Kidney (tissue), 14 donors: ENCODE data around the gene CCSER1. TPM values are rescaled to one million over a fixed set of nuclear protein-coding genes. Genes with fewer than 3 reads are reported as not detected.

Experiments
- DNase-seq, 5 donors: peaks; one replicate each; pipeline ENCODE4 v3.0.0-alpha.2; 2013 to 2020
- FAIRE-seq: peaks from 2 replicates; lab custom pipeline; 2012; peaks lifted over from hg19 to GRCh38; lab: Jason Lieb, UNC
- H3K27ac ChIP-seq, 2 donors: one replicate each; pipeline ENCODE4 v1.7.0; 2013; ENCODE audit warnings: low read depth in 2 of 2, low read length in 2 of 2, inconsistent platforms in 1 of 2
- H3K27me3 ChIP-seq: one replicate; pipeline ENCODE4 v1.7.1; 2013; ENCODE audit warnings: low read length, inconsistent platforms; ENCODE audit not compliant: control insufficient read depth, insufficient read depth
- H3K36me3 ChIP-seq, 3 donors: one replicate each; pipeline versions ENCODE4 v1.7.0 to v1.7.1; 2013; ENCODE audit warnings: low read length in 3 of 3, control low read depth in 1 of 3, inconsistent platforms in 1 of 3; ENCODE audit not compliant: insufficient read depth in 3 of 3, control insufficient read depth in 2 of 3
- H3K4me1 ChIP-seq, 3 donors: one replicate each; pipeline versions ENCODE4 v1.7.0 to v1.7.1; 2013; ENCODE audit warnings: low read length in 3 of 3, inconsistent platforms in 1 of 3, low read depth in 1 of 3; ENCODE audit not compliant: control insufficient read depth in 2 of 3, insufficient read depth in 2 of 3
- H3K4me3 ChIP-seq, 3 donors: one replicate each; pipeline versions ENCODE4 v1.7.0 to v1.8.1; 2013; ENCODE audit warnings: low read length in 3 of 3, control low read depth in 1 of 3, inconsistent platforms in 1 of 3
- H3K9ac ChIP-seq, 3 donors: one replicate each; pipeline versions ENCODE4 v1.7.0 to v1.7.1; 2013; ENCODE audit warnings: low read length in 3 of 3, control low read depth in 1 of 3, inconsistent platforms in 1 of 3
- H3K9me3 ChIP-seq, 3 donors: one replicate each; pipeline versions ENCODE4 v1.7.0 to v1.7.1; 2013; ENCODE audit warnings: low read length in 3 of 3, control low read depth in 1 of 3, inconsistent platforms in 1 of 3; ENCODE audit not compliant: control insufficient read depth in 2 of 3, insufficient read depth in 1 of 3
- CTCF ChIP-seq: IDR thresholded peaks from 3 replicates; pipeline ENCODE4 v1.5.1; 2012; ENCODE audit warnings: mild to moderate bottlenecking, moderate library complexity, borderline replicate concordance; ENCODE audit not compliant: insufficient read depth; ENCODE audit errors: extremely low read depth
- intact Hi-C: fragments of 100-400 bp; cut with DNase I; formaldehyde crosslinking; loops from one replicate; pipeline ENCODE4 v1.11.1; 2022
- polyA plus RNA-seq: library from polyadenylated mRNA; stranded (reverse); fragments of 350-450 nt; fragmentation: Illumina TruSeq; extraction: RNeasy Lipid Tissue Mini Kit (QIAGEN cat#74804); gene quantifications from one replicate; pipeline ENCODE4 v1.2.3, GENCODE V29; 2014; ENCODE audit warnings: low read depth, low replicate concordance; ENCODE audit not compliant: insufficient read depth
- total RNA-seq: library from RNA; stranded (reverse); fragmentation: NEBNext Ultra II Directional; extraction: Animal tissue kit (Norgen Biotek cat#: 25700); gene quantifications from one replicate; pipeline ENCODE4 v1.2.1, GENCODE V29; 2021
- donor health status: control.
- donor health status: control.
- donor health status: control.
- donor health status: control.
- donor health status: control.
- donor health status: DM: yes; HTN: yes; CAD: no.
- donor health status: Normal renal cell carcinoma (clear cell type).

The CCSER1 gene
- total and polyA plus RNA-seq, 2 donors from 2014 or later: 4.2 to 26.8 TPM

DNA sequence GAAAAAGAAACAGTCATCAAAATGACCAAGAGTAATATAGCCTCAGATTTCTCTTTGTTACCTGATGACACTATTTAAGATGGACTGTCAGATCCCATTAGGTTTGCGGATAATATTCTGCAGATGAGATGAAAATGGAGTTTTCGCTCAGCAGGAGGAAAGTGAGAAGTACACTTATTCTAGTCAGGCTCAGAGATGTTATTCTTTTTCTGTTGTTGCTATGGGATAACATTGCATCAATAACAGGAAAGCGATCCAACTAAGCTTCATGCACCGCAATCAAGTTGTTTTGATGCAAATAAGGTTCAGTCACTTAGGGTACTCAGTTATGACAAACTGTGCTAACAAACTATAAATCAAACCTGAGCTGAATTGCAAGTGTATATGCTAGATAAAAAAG, 415.0 kb downstream of the CCSER1 start:
- Histone ChIP-seq H3K36me3 (no peaks in the 10 kb centered on the region), H3K4me1 (no peaks in the 10 kb centered on the region), H3K4me3 (no peak overlapping the region), H3K9me3 (no peaks in the 10 kb centered on the region), H3K27me3 (no peaks in the 10 kb centered on the region), H3K27ac (no peak overlapping the region), H3K9ac (no peak overlapping the region)
- DNase-seq: peak in 2 of 5 donors; percentile 2 to 3
- intact Hi-C loops: no loop called here
- no peak for TF ChIP-seq CTCF
- FAIRE-seq: no peak

DNA sequence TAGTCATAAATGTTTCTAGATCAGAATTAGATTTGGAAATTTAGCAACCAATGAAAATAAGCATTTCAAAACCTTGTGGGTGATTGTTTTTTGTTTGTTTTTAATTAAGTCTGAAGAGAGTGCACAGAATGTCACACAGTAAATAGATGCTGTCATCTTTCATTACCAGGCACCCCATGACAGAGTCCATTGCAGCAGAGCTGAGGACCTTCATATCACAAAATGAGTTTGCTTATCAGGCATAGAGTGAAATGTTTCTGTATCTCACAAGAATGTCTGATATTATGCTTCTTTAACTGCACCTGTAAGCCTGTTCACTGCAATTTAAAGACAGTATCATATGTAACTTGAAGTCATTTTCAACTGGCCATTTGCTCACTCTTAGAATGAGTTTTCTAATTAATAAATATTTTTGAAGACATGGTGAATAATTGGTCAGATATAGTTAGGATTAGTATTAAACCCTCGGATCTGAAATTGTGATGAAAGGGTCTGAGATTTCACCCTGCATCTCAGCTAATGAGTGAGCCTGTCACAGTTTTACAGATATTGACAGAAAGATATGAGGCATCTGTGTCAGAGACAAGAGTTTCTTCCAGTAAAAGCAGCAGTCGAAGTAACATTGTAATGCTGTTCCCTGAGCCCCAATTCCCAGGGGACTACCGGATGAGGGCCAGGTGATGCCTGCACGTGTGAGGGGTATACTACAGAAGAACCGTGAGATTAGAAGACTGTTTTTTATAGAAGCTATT, 416.4 kb downstream of the CCSER1 start:
- Histone ChIP-seq H3K9ac (no peak overlapping the region), H3K4me3 (no peak overlapping the region), H3K4me1 (no peaks in the 10 kb centered on the region), H3K9me3 (no peaks in the 10 kb centered on the region), H3K36me3 (no peaks in the 10 kb centered on the region), H3K27me3 (no peaks in the 10 kb centered on the region), H3K27ac (no peak overlapping the region)
- TF ChIP-seq CTCF: no peak
- no peak for FAIRE-seq
- intact Hi-C loops: no loop called here
- DNase-seq: no peak

- TF ChIP-seq CTCF: no peak
- no peaks in the 10 kb centered on the region for H3K36me3 ChIP-seq
- intact Hi-C loops: no loop called here
- H3K27ac ChIP-seq: no peak overlapping the region
- no peak for DNase-seq
- no peaks in the 10 kb centered on the region for H3K9me3 ChIP-seq
- no peaks in the 10 kb centered on the region for H3K27me3 ChIP-seq
- no peak overlapping the region for H3K9ac ChIP-seq
- no peak overlapping the region for H3K4me3 ChIP-seq
- no peak for FAIRE-seq
- no peaks in the 10 kb centered on the region for H3K4me1 ChIP-seq
These were observed 417.4 kb downstream of the CCSER1 start for GRCh38 chr4:90544532-90545045.

GRCh38 chr4:90545380-90545779, 418.2 kb downstream of the CCSER1 start:
- FAIRE-seq (no peak), DNase-seq (no peak)
- H3K36me3 ChIP-seq: no peaks in the 10 kb centered on the region
- H3K9ac ChIP-seq: no peak overlapping the region
- TF ChIP-seq CTCF: no peak
- no peaks in the 10 kb centered on the region for H3K9me3 ChIP-seq
- intact Hi-C loops: no loop called here
- H3K27me3 ChIP-seq: no peaks in the 10 kb centered on the region
- H3K27ac ChIP-seq: no peak overlapping the region
- H3K4me1 ChIP-seq: no peaks in the 10 kb centered on the region
- no peak overlapping the region for H3K4me3 ChIP-seq
